Astrocyte of the cerebellum (primary cell): ENCODE data around the gene TWIST2.

Experiments
- DNase-seq: peaks from one replicate; pipeline ENCODE4 v3.0.0-alpha.2; 2011; ENCODE audit warnings: low read depth
- H3K4me3 ChIP-seq: 2 replicates; pipeline ENCODE4 v1.5.1; 2011; ENCODE audit warnings: mild to moderate bottlenecking, low read depth, low read length, moderate library complexity
- in situ Hi-C: cut with HindIII; loops from 2 replicates; pipeline ENCODE4 v1.10.0; 2017; ENCODE audit warnings: low sequenced_read_pairs
- TF ChIP-seq, protein P1 (sequence below): IDR thresholded peaks from 2 replicates; pipeline ENCODE4 v1.5.1; 2012; ENCODE audit warnings: low read length, low read depth, moderate library complexity, mild to moderate bottlenecking; ENCODE audit errors: missing control alignments

The TWIST2 gene

DNA sequence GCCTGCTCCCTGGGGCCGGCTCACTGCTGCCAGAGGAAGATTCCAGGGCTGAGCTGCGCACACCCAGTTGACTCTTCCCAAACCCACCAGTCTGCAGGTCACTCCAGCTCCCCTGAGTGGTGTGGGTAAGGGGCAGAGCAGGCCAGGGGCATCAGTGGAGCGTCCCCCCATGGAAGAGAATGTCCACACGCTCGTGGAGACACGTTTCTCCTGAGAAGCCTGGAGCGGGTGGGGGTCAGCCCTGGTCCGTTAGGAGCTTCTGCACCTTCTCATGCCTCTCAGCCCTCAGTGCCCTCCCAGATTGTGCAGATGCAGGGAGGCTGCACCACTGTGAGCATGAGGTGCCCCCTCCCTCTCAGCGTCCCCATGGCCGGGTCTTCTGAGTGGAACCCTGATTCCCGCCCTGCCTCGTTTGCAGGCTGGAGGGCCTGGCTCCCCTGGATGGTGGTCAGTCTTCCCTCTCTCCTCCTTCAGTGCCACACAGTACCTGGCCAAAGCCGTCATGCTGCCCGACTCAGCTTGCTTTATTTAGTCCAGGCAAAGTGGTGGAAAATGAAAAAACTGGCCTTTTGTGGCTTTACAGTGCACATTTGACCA is 37.0 kb downstream of the TWIST2 start:
- in situ Hi-C loops: no loop called here
- TF ChIP-seq, protein P1, sequence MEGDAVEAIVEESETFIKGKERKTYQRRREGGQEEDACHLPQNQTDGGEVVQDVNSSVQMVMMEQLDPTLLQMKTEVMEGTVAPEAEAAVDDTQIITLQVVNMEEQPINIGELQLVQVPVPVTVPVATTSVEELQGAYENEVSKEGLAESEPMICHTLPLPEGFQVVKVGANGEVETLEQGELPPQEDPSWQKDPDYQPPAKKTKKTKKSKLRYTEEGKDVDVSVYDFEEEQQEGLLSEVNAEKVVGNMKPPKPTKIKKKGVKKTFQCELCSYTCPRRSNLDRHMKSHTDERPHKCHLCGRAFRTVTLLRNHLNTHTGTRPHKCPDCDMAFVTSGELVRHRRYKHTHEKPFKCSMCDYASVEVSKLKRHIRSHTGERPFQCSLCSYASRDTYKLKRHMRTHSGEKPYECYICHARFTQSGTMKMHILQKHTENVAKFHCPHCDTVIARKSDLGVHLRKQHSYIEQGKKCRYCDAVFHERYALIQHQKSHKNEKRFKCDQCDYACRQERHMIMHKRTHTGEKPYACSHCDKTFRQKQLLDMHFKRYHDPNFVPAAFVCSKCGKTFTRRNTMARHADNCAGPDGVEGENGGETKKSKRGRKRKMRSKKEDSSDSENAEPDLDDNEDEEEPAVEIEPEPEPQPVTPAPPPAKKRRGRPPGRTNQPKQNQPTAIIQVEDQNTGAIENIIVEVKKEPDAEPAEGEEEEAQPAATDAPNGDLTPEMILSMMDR: no peak
- H3K4me3 ChIP-seq: no peak overlapping the region
- DNase-seq: no peak

DNA sequence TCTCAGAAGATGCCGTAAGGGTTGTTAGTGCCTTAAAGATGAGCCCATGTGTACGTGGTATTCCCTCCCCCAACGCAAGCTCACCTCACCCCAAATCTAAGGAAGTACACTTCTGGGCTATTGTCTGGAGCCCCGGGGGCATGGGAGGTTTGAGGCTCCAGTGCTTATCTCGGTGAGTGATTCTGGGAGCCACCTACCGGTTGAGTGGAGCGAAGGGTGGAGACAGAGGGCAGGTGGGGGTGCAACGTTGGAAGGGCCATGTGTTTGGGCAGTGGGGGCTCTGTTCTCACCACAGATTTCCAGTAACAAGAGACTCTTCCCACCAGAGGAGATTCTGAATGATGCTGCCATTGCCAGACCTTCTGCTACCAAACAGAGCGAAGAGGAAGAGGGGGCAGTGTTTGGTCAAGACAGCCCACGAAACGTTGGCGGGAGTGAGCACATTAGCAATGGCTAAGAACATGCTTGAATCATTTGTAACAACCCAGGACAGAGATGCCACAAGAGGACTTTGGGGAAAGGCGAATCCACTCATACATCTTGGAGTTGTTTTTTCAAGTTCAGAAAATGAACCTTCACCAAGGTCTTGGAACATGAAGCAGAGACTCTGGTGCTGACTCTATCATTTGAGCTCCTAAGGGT is 38.7 kb downstream of the TWIST2 start:
- DNase-seq: no peak
- TF ChIP-seq, protein P1: no peak
- no peak overlapping the region for H3K4me3 ChIP-seq
- in situ Hi-C loops: no loop called here

DNA sequence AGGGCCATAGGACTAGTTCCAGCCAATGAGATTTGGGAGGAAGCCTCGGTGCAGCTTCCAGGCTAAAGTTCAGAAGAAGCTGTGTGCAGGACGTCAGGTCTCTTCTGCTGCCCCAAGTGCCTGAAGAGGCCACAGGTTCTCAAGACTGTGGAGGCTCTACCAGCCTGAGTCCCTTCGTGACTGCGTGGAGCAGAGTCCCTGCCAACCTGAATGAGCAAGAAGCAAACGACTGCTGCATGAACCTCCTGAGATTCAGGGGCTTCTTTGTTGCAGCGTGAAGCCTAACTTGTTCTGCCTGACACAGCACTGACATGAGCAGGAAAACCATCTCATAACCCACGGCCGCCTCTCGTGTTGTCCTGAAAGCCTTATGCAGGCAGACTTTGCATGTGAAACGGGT is 39.7 kb downstream of the TWIST2 start:
- TF ChIP-seq, protein P1: no peak
- DNase-seq: no peak
- in situ Hi-C loops: no loop called here
- no peak overlapping the region for H3K4me3 ChIP-seq

DNA sequence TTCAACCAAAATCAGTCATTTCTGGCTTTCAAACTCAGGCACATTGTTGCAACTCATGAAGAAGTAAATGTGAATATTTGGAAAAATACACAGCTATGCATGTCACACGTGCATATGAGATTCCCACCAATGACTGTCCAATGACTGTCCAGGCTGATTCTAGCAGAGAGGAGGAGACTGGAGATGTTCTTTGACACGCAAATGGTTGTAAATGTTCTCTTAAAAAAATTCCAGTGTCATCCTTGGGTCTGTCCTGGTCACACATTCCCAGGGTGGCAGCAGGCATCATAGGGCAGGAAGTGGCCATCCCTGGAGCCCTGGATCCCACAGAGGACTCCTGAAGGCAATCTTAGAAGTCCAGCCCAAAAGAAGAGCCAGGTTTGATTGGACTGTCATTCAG is 40.9 kb downstream of the TWIST2 start:
- TF ChIP-seq, protein P1: no peak
- no peak for DNase-seq
- H3K4me3 ChIP-seq: no peak overlapping the region
- in situ Hi-C loops: no loop called here

DNA sequence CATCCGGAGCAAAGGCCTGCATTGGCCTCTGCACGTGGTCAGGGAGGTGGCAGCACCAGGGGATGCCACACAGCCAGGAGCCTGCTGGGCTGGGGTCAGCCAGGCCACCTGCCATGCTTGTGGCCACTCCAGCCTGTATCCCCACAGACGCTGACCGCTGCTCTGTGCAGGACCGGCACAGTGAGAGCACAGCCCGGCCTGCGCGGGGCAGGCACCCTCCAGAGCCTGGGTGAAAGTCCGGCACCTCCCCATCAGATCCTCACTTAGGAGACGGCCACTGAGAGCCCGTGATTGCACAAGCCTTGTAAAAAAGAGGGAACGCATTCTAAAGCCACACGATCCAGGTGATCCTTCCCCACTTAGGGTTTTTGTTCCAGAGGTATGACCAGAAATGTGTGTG is 42.2 kb downstream of the TWIST2 start:
- H3K4me3 ChIP-seq: no peak overlapping the region
- TF ChIP-seq, protein P1: no peak
- in situ Hi-C loops: no loop called here
- no peak for DNase-seq

DNA sequence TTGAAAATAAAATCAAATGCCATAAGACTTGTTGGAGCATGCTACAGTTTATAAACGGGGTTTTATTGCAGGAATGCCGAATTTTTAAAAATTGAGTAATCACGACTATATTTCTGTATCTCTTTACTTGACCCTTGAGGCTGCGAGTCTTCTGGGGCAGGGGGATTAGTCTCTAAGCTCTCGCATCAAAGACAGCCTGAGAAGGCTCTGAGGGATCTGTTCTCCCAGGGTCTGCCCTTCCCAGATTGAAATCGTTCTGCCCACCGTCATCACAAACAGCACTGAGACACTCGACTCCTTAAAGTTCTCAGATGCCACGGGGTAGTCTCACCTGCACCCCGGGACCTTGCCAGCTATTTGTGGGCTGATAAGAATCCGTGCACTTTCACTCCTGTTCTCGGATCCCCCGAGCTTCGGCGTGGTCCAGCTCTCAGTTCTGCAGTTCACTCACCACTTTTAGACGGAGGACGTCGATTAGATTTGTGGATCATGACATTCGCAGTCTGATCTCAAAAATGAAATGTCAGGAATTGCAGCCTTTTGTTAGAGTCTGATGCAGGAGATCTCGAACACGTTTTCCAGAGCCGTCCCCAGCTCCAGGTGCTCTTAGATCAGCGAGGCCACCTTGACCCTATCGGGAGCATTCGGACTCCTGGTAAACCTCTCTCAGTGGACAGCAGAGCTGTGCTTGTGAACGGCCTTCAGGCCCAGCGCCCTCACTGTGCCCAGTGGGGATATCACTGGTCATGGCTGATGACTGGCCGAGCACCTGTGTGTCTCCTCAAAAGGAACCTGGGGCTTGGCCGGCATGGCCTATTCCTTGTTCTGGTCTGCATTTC is 43.0 kb downstream of the TWIST2 start:
- no peak overlapping the region for H3K4me3 ChIP-seq
- TF ChIP-seq, protein P1: no peak
- in situ Hi-C loops: no loop called here
- no peak for DNase-seq
